Right lobe of liver (tissue), 6 donors: ENCODE data around the gene NLRP5. TPM values are rescaled to one million over a fixed set of nuclear protein-coding genes. Genes with fewer than 3 reads are reported as not detected.

Experiments used
- ATAC-seq, 4 donors: fragments of 200-7000 bp; cut with Tn5 transposase; one replicate each; pipeline ENCODE4 v1.9.1; 2020; ENCODE audit warnings: mild to moderate bottlenecking in 4 of 4, moderate library complexity in 4 of 4
- DNase-seq, 3 donors: peaks; one replicate each; pipeline ENCODE4 v3.0.0-alpha.2; 2020
- H3K27ac ChIP-seq, 3 donors: fragments of 200-600 bp; one replicate each; pipeline ENCODE4 v1.8.0; 2022
- H3K27me3 ChIP-seq, 2 donors: fragments of 200-600 bp; one replicate each; pipeline ENCODE4 v1.8.0; 2022
- H3K36me3 ChIP-seq, 4 donors: fragments of 200-600 bp; sonication (generic) in 1 of 4; one replicate each; pipeline versions ENCODE4 v1.5.1 to v1.8.0; 2017 to 2022; ENCODE audit warnings: control low read depth in 1 of 4
- H3K4me1 ChIP-seq, 4 donors: fragments of 200-600 bp; sonication (generic) in 1 of 4; one replicate each; pipeline versions ENCODE4 v1.5.1 to v1.8.0; 2017 to 2022; ENCODE audit warnings: control low read depth in 1 of 4
- H3K4me3 ChIP-seq, 3 donors: fragments of 200-600 bp; one replicate each; pipeline ENCODE4 v1.8.0; 2022
- H3K9me3 ChIP-seq, 4 donors: fragments of 200-600 bp; sonication (generic) in 1 of 4; one replicate each; pipeline versions ENCODE4 v1.5.1 to v1.8.0; 2017 to 2022; ENCODE audit warnings: control low read depth in 1 of 4
- CTCF ChIP-seq, 4 donors: fragments of 200-600 bp in 3 of 4; fragments of 450-650 bp in 1 of 4; IDR thresholded peaks; one replicate each; pipeline versions ENCODE4 v1.5.1 to v1.8.0; 2016 to 2022; ENCODE audit warnings: antibody characterized with exemption in 4 of 4, mild to moderate bottlenecking in 2 of 4
- POLR2A ChIP-seq: fragments of 450-650 bp; IDR thresholded peaks from one replicate; pipeline ENCODE4 v1.6.1; 2017; ENCODE audit warnings: antibody characterized with exemption, mild to moderate bottlenecking
- WGBS: methylation state at CpG from one replicate; pipeline ENCODE4 v1.1.6; 2018; ENCODE audit warnings: low coverage, low lambda C conversion rate; ENCODE audit not compliant: insufficient coverage; ENCODE audit errors: missing lambda C conversion rate; 5-methylcytosine and 5-hydroxymethylcytosine counted together
- intact Hi-C, 2 donors: fragments of 100-400 bp; cut with DNase I; formaldehyde crosslinking; loops; one replicate each; pipeline versions ENCODE4 v1.11.2 to v1.14.1; 2022
- total RNA-seq, 6 experiments: library from RNA; depleted of rRNA in 2 of 6; stranded (reverse); fragments of >200 nt in 2 of 6; fragmentation: NEBNext Ultra II Directional in 3 of 6; extraction: Animal tissue kit (Norgen Biotek cat#: 25700) in 3 of 6; gene quantifications; one replicate each; pipeline versions ENCODE4 v1.1.0 to v1.2.4, GENCODE V29; 2016 to 2023
- donor health status: DM: no; HTN: yes; CAD: no.
- donor health status: DM: no; HTN: no; CAD: no.
- donor health status: DM: no; HTN: no; CAD: no.
- donor health status: DM: no; HTN: yes; CAD: no.
- donor health status: DM: no; HTN: yes; CAD: no.

The NLRP5 gene
- total RNA-seq, 6 experiments from 2014 or later, result not detected

- no peaks in the 10 kb centered on the region for H3K4me1 ChIP-seq
- H3K36me3 ChIP-seq, result no peaks in the 10 kb centered on the region
- no peak for ATAC-seq
- 52% methylated on average over 4 of the region's 4 CpGs for WGBS
- no peak overlapping the region for H3K27ac ChIP-seq
- no peak for DNase-seq
- TF ChIP-seq POLR2A, result no peak
- TF ChIP-seq CTCF (IDR thresholded peaks at IDR 0.05), result no peak
- no peak overlapping the region for H3K4me3 ChIP-seq
- no peaks in the 10 kb centered on the region for H3K27me3 ChIP-seq
- H3K9me3 ChIP-seq, result no peaks in the 10 kb centered on the region
- intact Hi-C loops, result no loop called here
These were observed 28.2 kb upstream of the NLRP5 start for GRCh38 chr19:55958356-55958755.

GRCh38 chr19:55959996-55960675, 26.4 kb upstream of the NLRP5 start:
- intact Hi-C loops, result no loop called here
- no peak for ATAC-seq

GRCh38 chr19:55962186-55962585, 24.4 kb upstream of the NLRP5 start:
- 70% methylated on average over 5 of the region's 10 CpGs for WGBS
- H3K4me1 ChIP-seq, result no peaks in the 10 kb centered on the region
- intact Hi-C loops, result no loop called here
- DNase-seq, result no peak
- no peak overlapping the region for H3K4me3 ChIP-seq
- H3K36me3 ChIP-seq, result no peaks in the 10 kb centered on the region
- H3K27me3 ChIP-seq, result no peaks in the 10 kb centered on the region
- no peak for TF ChIP-seq POLR2A
- H3K27ac ChIP-seq, result no peak overlapping the region
- ATAC-seq, result no peak
- no peaks in the 10 kb centered on the region for H3K9me3 ChIP-seq

More at GRCh38 chr19:55959996-55960675, 26.4 kb upstream of the NLRP5 start:
- Histone ChIP-seq H3K36me3 (no peaks in the 10 kb centered on the region), H3K4me3 (no peak overlapping the region), H3K27me3 (no peaks in the 10 kb centered on the region), H3K27ac (no peak overlapping the region), H3K4me1 (no peaks in the 10 kb centered on the region), H3K9me3 (no peaks in the 10 kb centered on the region)
- TF ChIP-seq POLR2A, result no peak
- TF ChIP-seq CTCF (IDR thresholded peaks at IDR 0.05), result no peak
- WGBS, result 49% methylated on average over 5 of the region's 6 CpGs
- no peak for DNase-seq

- ATAC-seq, result no peak
- Histone ChIP-seq H3K4me3 (no peak overlapping the region), H3K4me1 (no peaks in the 10 kb centered on the region), H3K27ac (no peak overlapping the region), H3K36me3 (no peaks in the 10 kb centered on the region), H3K27me3 (no peaks in the 10 kb centered on the region), H3K9me3 (no peaks in the 10 kb centered on the region)
- intact Hi-C loops, result no loop called here
- TF ChIP-seq CTCF (IDR thresholded peaks at IDR 0.05) (no peak), POLR2A (no peak)
- DNase-seq, result no peak
- WGBS, result 13% methylated on average over 3 of the region's 3 CpGs
These were observed 12.6 kb upstream of the NLRP5 start for GRCh38 chr19:55973982-55974381.

- intact Hi-C loops, result no loop called here
- Histone ChIP-seq H3K27me3 (no peaks in the 10 kb centered on the region), H3K27ac (no peak overlapping the region), H3K4me3 (no peak overlapping the region), H3K36me3 (no peaks in the 10 kb centered on the region), H3K9me3 (no peaks in the 10 kb centered on the region), H3K4me1 (no peaks in the 10 kb centered on the region)
- WGBS, result 52% methylated on average over 7 of the region's 9 CpGs
- DNase-seq (no peak), ATAC-seq (no peak)
- TF ChIP-seq CTCF (IDR thresholded peaks at IDR 0.05) (no peak), POLR2A (no peak)
These were observed 6.2 kb upstream of the NLRP5 start for GRCh38 chr19:55980415-55980814.
